Keratinocyte (primary cell): ENCODE measurements around the gene PHYH.

ENCODE experiments used
- CTCF ChIP-seq, 3 experiments: IDR thresholded peaks in 1 of 3; conservative IDR thresholded peaks in 1 of 3; optimal IDR thresholded peaks in 1 of 3; 2 replicates in 2 of 3; 3 replicates in 1 of 3; pipeline versions ENCODE3 to v1.5.1; 2011; ENCODE audit warnings: low read length in 3 of 3, mild to moderate bottlenecking in 3 of 3, moderate library complexity in 2 of 3, control low read depth in 1 of 3, inconsistent platforms in 1 of 3; ENCODE audit not compliant: insufficient read depth in 2 of 3; ENCODE audit errors: extremely low read depth in 1 of 3
- EZH2 ChIP-seq: IDR thresholded peaks from one replicate; pipeline ENCODE4 v1.6.1; 2012; ENCODE audit warnings: inconsistent platforms, mild to moderate bottlenecking, low read length, moderate library complexity

GRCh38 chr10:13331646-13332045 is 31.8 kb upstream of the PHYH start:
- TF ChIP-seq CTCF (optimal IDR thresholded peaks at IDR 0.05 in 1 of 3, IDR thresholded peaks at IDR 0.05 in 1 of 3, conservative IDR thresholded peaks at IDR 0.05 in 1 of 3; ENCODE audit: extremely low read depth in 1 of 3, insufficient read depth in 2 of 3, low read length in 3 of 3) (no peak), EZH2 (no peak)
